AG04450 (cell line): ENCODE results near the gene CENPT. TPM values are rescaled to one million over a fixed set of nuclear protein-coding genes. Genes with fewer than 3 reads are reported as not detected.
A peak's percentile ranks its signal among the peaks of the same experiment; 100 is the strongest.

Experiments used
- CTCF ChIA-PET: fragments of 300-600, 350-600 bp; formaldehyde crosslinking; extraction: SDS; loops from one replicate; lab custom pipeline; 2022; ENCODE audit warnings: antibody characterized with exemption, inconsistent platforms; lab: Charles Lee
- POLR2A ChIA-PET: fragments of 350-600 bp; formaldehyde crosslinking; extraction: SDS; loops from one replicate; lab custom pipeline; 2021; ENCODE audit warnings: antibody characterized with exemption, inconsistent platforms; lab: Yijun Ruan, JAX
- DNase-seq: peaks from one replicate; pipeline ENCODE4 v3.0.0-alpha.2; 2011; ENCODE audit warnings: low read depth, low spot score
- H3K27ac ChIP-seq: one replicate; pipeline ENCODE4 v1.5.1; 2012; ENCODE audit warnings: low read depth, low read length, control low read depth
- H3K27me3 ChIP-seq: one replicate; pipeline ENCODE4 v1.6.0; 2012; ENCODE audit warnings: low read length; ENCODE audit not compliant: control insufficient read depth, insufficient read depth
- H3K4me3 ChIP-seq: 2 replicates; pipeline ENCODE4 v1.5.1; 2011; ENCODE audit warnings: mild to moderate bottlenecking, low read depth, low read length, control low read depth
- H3K9me3 ChIP-seq: 2 replicates; pipeline ENCODE4 v1.5.1; 2012; ENCODE audit warnings: low read length; ENCODE audit not compliant: control insufficient read depth, insufficient read depth
- CTCF ChIP-seq: IDR thresholded peaks from 2 replicates; pipeline ENCODE4 v1.5.1; 2011; ENCODE audit warnings: low read depth, low read length, control low read depth, inconsistent platforms
- polyA plus RNA-seq: library from polyadenylated mRNA; depleted of rRNA; stranded (reverse); fragments of >200 nt; gene quantifications from 2 replicates; pipeline ENCODE4 v1.2.3, GENCODE V29; 2011

CENPT gene
- polyA plus RNA-seq, 1 experiment = 17.9 TPM

GRCh38 chr16:67881621-67882161 is 34.2 kb upstream of the CENPT start:
- ChIA-PET CTCF (interaction anchor here (3.2 kb wide), 1 partner anchor 47 kb away, joined by 14 read pairs; no protein-coding TSS in a partner anchor), POLR2A (interaction anchor here (0.9 kb wide), 1 partner anchor 55 kb away, joined by 3 read pairs; the partner anchor contains the start of gene PSMB10)
- Histone ChIP-seq H3K9me3 (no peaks in the 10 kb centered on the region), H3K4me3 (no peak overlapping the region), H3K27ac (peak overlapping the region; percentile 31), H3K27me3 (no peaks in the 10 kb centered on the region)
- no peak for TF ChIP-seq CTCF
- DNase-seq = no peak

GRCh38 chr16:67880584-67880983 is 33.1 kb upstream of the CENPT start:
- ChIA-PET CTCF (no interaction called here), POLR2A (no interaction called here)
- DNase-seq = no peak
- TF ChIP-seq CTCF = no peak
- H3K9me3 ChIP-seq = no peaks in the 10 kb centered on the region
- H3K27me3 ChIP-seq = no peaks in the 10 kb centered on the region
- H3K4me3 ChIP-seq = no peak overlapping the region
- H3K27ac ChIP-seq = no peak overlapping the region

- POLR2A ChIA-PET = no interaction called here
- no peak overlapping the region for H3K27ac ChIP-seq
- no peaks in the 10 kb centered on the region for H3K27me3 ChIP-seq
- no peak overlapping the region for H3K4me3 ChIP-seq
- no peak for TF ChIP-seq CTCF
- no peak for DNase-seq
- CTCF ChIA-PET = no interaction called here
- no peaks in the 10 kb centered on the region for H3K9me3 ChIP-seq
These were observed 32.4 kb upstream of the CENPT start for GRCh38 chr16:67879936-67880335.

- CTCF ChIA-PET = no interaction called here
- Histone ChIP-seq H3K27me3 (no peaks in the 10 kb centered on the region), H3K4me3 (no peak overlapping the region), H3K9me3 (no peaks in the 10 kb centered on the region), H3K27ac (no peak overlapping the region)
- POLR2A ChIA-PET = no interaction called here
- TF ChIP-seq CTCF = no peak
- no peak for DNase-seq
These were observed 32.0 kb upstream of the CENPT start for GRCh38 chr16:67879462-67879861.

- DNase-seq = no peak
- ChIA-PET POLR2A (no interaction called here), CTCF (no interaction called here)
- Histone ChIP-seq H3K27ac (no peak overlapping the region), H3K9me3 (no peaks in the 10 kb centered on the region), H3K4me3 (no peak overlapping the region), H3K27me3 (no peaks in the 10 kb centered on the region)
- TF ChIP-seq CTCF = no peak
These were observed 31.4 kb upstream of the CENPT start for GRCh38 chr16:67878846-67879245.
